PC-9 (cell line): ENCODE data around the gene NDUFAF8. TPM values are rescaled to one million over a fixed set of nuclear protein-coding genes. Genes with fewer than 3 reads are reported as not detected.

Experiments used
- BruUV-seq: library from RNA; stranded (reverse); fragments of 400-500 nt; replicated peaks from 2 replicates; lab custom pipeline; 2021; lab: Mats Ljungman, UMichigan
- CTCF ChIA-PET: fragments of 300-600 bp; sonication (Branson Sonifier 250); formaldehyde crosslinking; loops from one replicate; lab custom pipeline; 2022; ENCODE audit warnings: antibody characterized with exemption; lab: Charles Lee
- POLR2A ChIA-PET: fragments of 300-600 bp; sonication (Branson Sonifier 250); formaldehyde crosslinking; loops from one replicate; lab custom pipeline; 2022; ENCODE audit warnings: antibody characterized with exemption; ENCODE audit not compliant: unreplicated experiment; lab: Charles Lee
- DNase-seq, 2 experiments: peaks; one replicate each; pipeline versions ENCODE4 v3.0.0 to v3.0.0-alpha.2; 2015 to 2022; ENCODE audit warnings: mixed read lengths in 1 of 2
- H2AFZ ChIP-seq: fragments of 200-600 bp; sonication (generic); 2 replicates; pipeline ENCODE4 v1.8.1; 2017; ENCODE audit warnings: antibody characterized with exemption
- H3F3A ChIP-seq: fragments of 200-600 bp; sonication (generic); 2 replicates; pipeline ENCODE4 v1.8.1; 2017; ENCODE audit warnings: antibody characterized with exemption, mild to moderate bottlenecking, low read depth; ENCODE audit not compliant: insufficient read depth
- H3K27ac ChIP-seq: fragments of 200-600 bp; sonication (generic); 2 replicates; pipeline ENCODE4 v1.6.1; 2016; ENCODE audit warnings: mixed run types
- H3K27me3 ChIP-seq: fragments of 200-600 bp; sonication (generic); 2 replicates; pipeline ENCODE4 v1.6.1; 2016; ENCODE audit warnings: low read depth, mixed run types; ENCODE audit not compliant: insufficient read depth
- H3K36me3 ChIP-seq: fragments of 200-600 bp; sonication (generic); 2 replicates; pipeline ENCODE4 v1.6.1; 2016; ENCODE audit warnings: low read depth, mixed run types
- H3K4me1 ChIP-seq: fragments of 200-600 bp; sonication (generic); replicated peaks from 2 replicates; pipeline ENCODE4 v1.6.1; 2016; ENCODE audit warnings: mixed run types; ENCODE audit not compliant: insufficient read depth
- H3K4me2 ChIP-seq: fragments of 200-600 bp; sonication (generic); 2 replicates; pipeline ENCODE4 v1.6.1; 2017; ENCODE audit warnings: mixed run types
- H3K4me3 ChIP-seq: fragments of 200-600 bp; sonication (generic); 2 replicates; pipeline ENCODE4 v1.6.1; 2016; ENCODE audit warnings: mixed run types
- H3K79me2 ChIP-seq: fragments of 200-600 bp; sonication (generic); 2 replicates; pipeline ENCODE4 v1.6.1; 2017; ENCODE audit warnings: low read depth, mixed run types
- H3K9me2 ChIP-seq: fragments of 200-600 bp; sonication (generic); 2 replicates; pipeline ENCODE4 v1.8.1; 2017; ENCODE audit warnings: mild to moderate bottlenecking; ENCODE audit not compliant: insufficient read depth
- H3K9me3 ChIP-seq: fragments of 200-600 bp; sonication (generic); 2 replicates; pipeline ENCODE4 v1.8.1; 2016; ENCODE audit warnings: low read depth; ENCODE audit not compliant: insufficient read depth
- H4K20me1 ChIP-seq: fragments of 200-600 bp; sonication (generic); 2 replicates; pipeline ENCODE4 v1.8.1; 2017; ENCODE audit not compliant: insufficient read depth
- EZH2 ChIP-seq: fragments of 200-600 bp; sonication (generic); IDR thresholded peaks from 2 replicates; pipeline ENCODE4 v1.8.0; 2017; ENCODE audit warnings: antibody characterized with exemption, low read depth
- intact Hi-C: fragments of 100-400 bp; cut with micrococcal nuclease; formaldehyde crosslinking; loops from one replicate; pipeline ENCODE4 v1.10.0; 2022; ENCODE audit not compliant: unreplicated experiment
- total RNA-seq: library from RNA; stranded (reverse); gene quantifications from 2 replicates; pipeline ENCODE4 v1.2.3, GENCODE V29; 2021
- TF ChIP-seq, protein P1 (sequence below): fragments of 200-600 bp; sonication (generic); conservative IDR thresholded peaks from 2 replicates; pipeline ENCODE4 v1.6.1; 2017; ENCODE audit warnings: mixed run types, antibody characterized with exemption, mild to moderate bottlenecking, moderate library complexity

Gene NDUFAF8
- total RNA-seq, 1 experiment from 2014 or later: 53.3 TPM

DNA sequence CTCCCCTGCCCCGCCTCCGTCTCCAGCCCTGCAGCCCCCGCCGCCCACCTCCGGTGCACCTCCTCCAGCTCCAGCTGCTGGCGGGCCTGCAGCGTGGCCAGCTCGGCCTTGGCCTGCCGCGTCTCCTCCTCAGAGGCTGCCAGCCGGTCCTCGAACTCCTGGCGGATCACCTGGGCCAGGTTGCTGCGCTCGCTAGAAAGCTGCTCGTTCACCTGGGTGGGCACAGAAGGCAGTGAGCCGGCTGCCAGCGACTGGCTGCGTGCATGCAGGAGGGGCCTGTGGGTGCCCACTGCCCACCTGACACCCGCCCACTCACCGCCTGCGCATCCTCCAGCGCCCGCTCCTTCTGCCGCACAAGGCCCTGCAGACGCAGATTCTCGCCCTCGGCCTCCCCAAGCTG lies 48.5 kb upstream of the NDUFAF8 start:
- BruUV-seq: no TSS peak
- H3K9me2 ChIP-seq: no peaks in the 10 kb centered on the region
- H4K20me1 ChIP-seq: no peaks in the 10 kb centered on the region
- no peaks in the 10 kb centered on the region for H3K9me3 ChIP-seq
- H3K27me3 ChIP-seq: no peaks in the 10 kb centered on the region
- ChIA-PET CTCF (interaction anchor here (0.6 kb wide), 1 partner anchor 184 kb away, joined by 3 read pairs; no protein-coding TSS in a partner anchor), POLR2A (no interaction called here)
- H2AFZ ChIP-seq: no peak overlapping the region
- no peaks in the 10 kb centered on the region for H3K36me3 ChIP-seq
- H3K4me2 ChIP-seq: no peak overlapping the region
- H3K79me2 ChIP-seq: no peaks in the 10 kb centered on the region
- TF ChIP-seq, protein P1, sequence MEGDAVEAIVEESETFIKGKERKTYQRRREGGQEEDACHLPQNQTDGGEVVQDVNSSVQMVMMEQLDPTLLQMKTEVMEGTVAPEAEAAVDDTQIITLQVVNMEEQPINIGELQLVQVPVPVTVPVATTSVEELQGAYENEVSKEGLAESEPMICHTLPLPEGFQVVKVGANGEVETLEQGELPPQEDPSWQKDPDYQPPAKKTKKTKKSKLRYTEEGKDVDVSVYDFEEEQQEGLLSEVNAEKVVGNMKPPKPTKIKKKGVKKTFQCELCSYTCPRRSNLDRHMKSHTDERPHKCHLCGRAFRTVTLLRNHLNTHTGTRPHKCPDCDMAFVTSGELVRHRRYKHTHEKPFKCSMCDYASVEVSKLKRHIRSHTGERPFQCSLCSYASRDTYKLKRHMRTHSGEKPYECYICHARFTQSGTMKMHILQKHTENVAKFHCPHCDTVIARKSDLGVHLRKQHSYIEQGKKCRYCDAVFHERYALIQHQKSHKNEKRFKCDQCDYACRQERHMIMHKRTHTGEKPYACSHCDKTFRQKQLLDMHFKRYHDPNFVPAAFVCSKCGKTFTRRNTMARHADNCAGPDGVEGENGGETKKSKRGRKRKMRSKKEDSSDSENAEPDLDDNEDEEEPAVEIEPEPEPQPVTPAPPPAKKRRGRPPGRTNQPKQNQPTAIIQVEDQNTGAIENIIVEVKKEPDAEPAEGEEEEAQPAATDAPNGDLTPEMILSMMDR: no peak
- TF ChIP-seq EZH2: no peak
- no peaks in the 10 kb centered on the region for H3F3A ChIP-seq
- intact Hi-C loops: no loop called here
- H3K27ac ChIP-seq: no peak overlapping the region
- peaks cover 7% of the 10 kb centered on the region; the same call in 1 of the 2 replicates for H3K4me1 ChIP-seq
- no peak overlapping the region for H3K4me3 ChIP-seq
- no peak for DNase-seq

DNA sequence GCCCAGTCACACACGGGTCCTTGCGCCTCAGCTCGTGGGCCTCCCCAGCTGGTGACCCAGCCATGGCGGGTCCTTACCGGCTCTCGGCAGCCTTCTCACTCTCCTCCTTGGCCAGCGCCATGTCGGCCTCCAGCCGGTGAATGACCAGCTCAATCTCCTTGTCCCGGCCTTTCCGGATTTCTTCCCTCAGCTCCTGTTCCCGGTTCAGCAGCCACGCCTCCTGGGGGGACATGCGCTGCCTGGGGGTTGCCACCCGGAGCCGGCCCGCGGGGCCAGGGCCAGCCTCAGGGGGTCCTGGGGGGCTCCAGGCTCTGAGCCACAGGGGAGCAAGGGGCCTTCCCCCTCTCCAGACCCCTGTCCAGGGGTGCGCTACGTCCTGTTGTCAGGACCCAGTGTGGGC lies 48.0 kb upstream of the NDUFAF8 start:
- no peaks in the 10 kb centered on the region for H3K36me3 ChIP-seq
- no peak overlapping the region for H3K4me2 ChIP-seq
- no TSS peak for BruUV-seq
- ChIA-PET POLR2A (no interaction called here), CTCF (interaction anchor here (0.6 kb wide), 1 partner anchor 184 kb away, joined by 3 read pairs; no protein-coding TSS in a partner anchor)
- no peaks in the 10 kb centered on the region for H3K9me3 ChIP-seq
- no peak for DNase-seq
- TF ChIP-seq EZH2: no peak
- TF ChIP-seq, protein P1: no peak
- H3K27me3 ChIP-seq: no peaks in the 10 kb centered on the region
- H3K4me1 ChIP-seq: peaks cover 7% of the 10 kb centered on the region; the same call in 1 of the 2 replicates
- no peak overlapping the region for H2AFZ ChIP-seq
- no peaks in the 10 kb centered on the region for H3K79me2 ChIP-seq
- no peak overlapping the region for H3K4me3 ChIP-seq
- no peaks in the 10 kb centered on the region for H3K9me2 ChIP-seq
- no peaks in the 10 kb centered on the region for H3F3A ChIP-seq
- no peaks in the 10 kb centered on the region for H4K20me1 ChIP-seq
- no peak overlapping the region for H3K27ac ChIP-seq
- intact Hi-C loops: no loop called here

DNA sequence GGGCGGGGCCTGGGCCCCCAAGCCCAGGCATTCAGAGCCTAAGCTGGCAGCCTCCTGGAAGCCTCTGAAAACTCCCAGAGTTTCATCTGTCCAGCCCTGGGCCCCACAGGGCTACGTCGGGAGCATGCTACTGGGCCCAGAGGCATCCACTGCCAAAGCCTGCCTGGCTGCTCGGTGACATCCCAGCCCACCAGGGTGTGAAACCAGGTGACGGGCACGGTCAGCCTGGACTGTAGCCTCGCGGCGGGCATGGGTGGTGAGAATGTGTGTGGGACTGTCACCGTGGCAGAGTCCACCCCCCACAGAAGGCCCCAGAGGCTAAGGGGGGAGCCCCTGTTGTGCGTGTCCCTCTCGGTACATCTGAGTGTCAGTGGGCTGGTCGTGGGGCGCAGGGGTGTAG lies 47.5 kb upstream of the NDUFAF8 start:
- Histone ChIP-seq H3K27me3 (no peaks in the 10 kb centered on the region), H3K9me2 (no peaks in the 10 kb centered on the region), H3K27ac (no peak overlapping the region), H3K4me1 (peaks cover 7% of the 10 kb centered on the region; the same call in 1 of the 2 replicates), H3F3A (no peaks in the 10 kb centered on the region), H3K4me2 (no peak overlapping the region), H2AFZ (no peak overlapping the region), H3K9me3 (no peaks in the 10 kb centered on the region), H3K36me3 (no peaks in the 10 kb centered on the region), H3K4me3 (no peak overlapping the region), H3K79me2 (no peaks in the 10 kb centered on the region), H4K20me1 (no peaks in the 10 kb centered on the region)
- ChIA-PET POLR2A (no interaction called here), CTCF (interaction anchor here (1.0 kb wide), 1 partner anchor 94 kb away, joined by 4 read pairs; no protein-coding TSS in a partner anchor)
- DNase-seq: no peak
- intact Hi-C loops: no loop called here
- TF ChIP-seq, protein P1: no peak
- TF ChIP-seq EZH2: no peak
- BruUV-seq: no TSS peak
